A673 (cell line): ENCODE measurements around the gene ACACA.

ENCODE experiments used
- CTCF ChIP-seq: fragments of 300-800, 200-600 bp; sonication (generic); conservative IDR thresholded peaks from 2 replicates; pipeline ENCODE4 v1.5.1; 2017; ENCODE audit warnings: low read depth, mild to moderate bottlenecking, antibody characterized with exemption, low read length, moderate library complexity, mixed read lengths
- EZH2 ChIP-seq: fragments of 200-600 bp; sonication (generic); IDR thresholded peaks from 2 replicates; pipeline ENCODE4 v1.6.1; 2017; ENCODE audit warnings: borderline replicate concordance, low read depth, mild to moderate bottlenecking, mixed read lengths, antibody characterized with exemption, low read length; ENCODE audit not compliant: poor library complexity, severe bottlenecking

- TF ChIP-seq CTCF (no peak), EZH2 (no peak)
Measured at GRCh38 chr17:37384560-37385149, 22.0 kb downstream of the ACACA start.
